GM12864 (cell line): ENCODE measurements around the gene NOBOX.

ENCODE experiments used
- DNase-seq: peaks from one replicate; pipeline ENCODE4 v3.0.0-alpha.2; 2011; ENCODE audit warnings: low read depth
- H3K4me3 ChIP-seq: 2 replicates; pipeline ENCODE4 v1.5.1; 2011; ENCODE audit warnings: mild to moderate bottlenecking, low read depth, low read length, control low read depth
- TF ChIP-seq, protein P1 (sequence below): IDR thresholded peaks from 2 replicates; pipeline ENCODE4 v1.5.1; 2011; ENCODE audit warnings: low read depth, mild to moderate bottlenecking, moderate library complexity, low read length, control low read depth, inconsistent platforms; ENCODE audit errors: missing control alignments

Gene NOBOX

DNA sequence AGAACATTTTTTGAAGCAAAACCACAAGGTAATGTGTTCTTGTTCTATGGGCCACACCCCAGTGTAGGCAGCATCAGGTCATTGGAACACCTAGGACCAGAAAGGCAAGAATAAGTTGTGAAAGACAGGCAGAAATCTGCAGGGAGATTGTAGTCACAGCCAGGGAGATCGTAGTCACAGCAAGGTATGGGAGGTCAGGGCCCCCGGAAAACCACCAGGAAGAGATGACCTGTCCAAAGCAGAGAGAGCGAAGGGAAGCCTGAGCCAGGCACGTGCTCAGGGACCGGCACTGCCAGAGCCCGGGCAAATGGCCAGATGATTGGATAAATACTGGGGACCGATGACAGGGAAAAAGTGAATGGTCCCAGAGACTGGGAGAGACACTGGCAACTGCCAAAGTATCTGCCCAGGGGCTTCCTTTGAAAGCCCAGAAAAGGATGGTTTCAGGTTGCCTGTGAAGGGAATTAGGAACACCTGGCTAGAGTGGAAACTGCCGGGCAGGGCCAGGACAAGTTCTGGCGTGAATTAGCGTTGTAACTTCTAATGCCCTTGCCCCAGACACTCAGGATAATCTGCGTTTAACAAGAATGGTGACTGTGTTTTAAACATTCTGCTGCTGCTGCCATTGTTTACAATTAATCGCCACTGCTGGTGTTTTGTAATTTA lies 3.9 kb upstream of the NOBOX start:
- H3K4me3 ChIP-seq: no peak overlapping the region
- TF ChIP-seq, protein P1, sequence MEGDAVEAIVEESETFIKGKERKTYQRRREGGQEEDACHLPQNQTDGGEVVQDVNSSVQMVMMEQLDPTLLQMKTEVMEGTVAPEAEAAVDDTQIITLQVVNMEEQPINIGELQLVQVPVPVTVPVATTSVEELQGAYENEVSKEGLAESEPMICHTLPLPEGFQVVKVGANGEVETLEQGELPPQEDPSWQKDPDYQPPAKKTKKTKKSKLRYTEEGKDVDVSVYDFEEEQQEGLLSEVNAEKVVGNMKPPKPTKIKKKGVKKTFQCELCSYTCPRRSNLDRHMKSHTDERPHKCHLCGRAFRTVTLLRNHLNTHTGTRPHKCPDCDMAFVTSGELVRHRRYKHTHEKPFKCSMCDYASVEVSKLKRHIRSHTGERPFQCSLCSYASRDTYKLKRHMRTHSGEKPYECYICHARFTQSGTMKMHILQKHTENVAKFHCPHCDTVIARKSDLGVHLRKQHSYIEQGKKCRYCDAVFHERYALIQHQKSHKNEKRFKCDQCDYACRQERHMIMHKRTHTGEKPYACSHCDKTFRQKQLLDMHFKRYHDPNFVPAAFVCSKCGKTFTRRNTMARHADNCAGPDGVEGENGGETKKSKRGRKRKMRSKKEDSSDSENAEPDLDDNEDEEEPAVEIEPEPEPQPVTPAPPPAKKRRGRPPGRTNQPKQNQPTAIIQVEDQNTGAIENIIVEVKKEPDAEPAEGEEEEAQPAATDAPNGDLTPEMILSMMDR: no peak
- no peak for DNase-seq

DNA sequence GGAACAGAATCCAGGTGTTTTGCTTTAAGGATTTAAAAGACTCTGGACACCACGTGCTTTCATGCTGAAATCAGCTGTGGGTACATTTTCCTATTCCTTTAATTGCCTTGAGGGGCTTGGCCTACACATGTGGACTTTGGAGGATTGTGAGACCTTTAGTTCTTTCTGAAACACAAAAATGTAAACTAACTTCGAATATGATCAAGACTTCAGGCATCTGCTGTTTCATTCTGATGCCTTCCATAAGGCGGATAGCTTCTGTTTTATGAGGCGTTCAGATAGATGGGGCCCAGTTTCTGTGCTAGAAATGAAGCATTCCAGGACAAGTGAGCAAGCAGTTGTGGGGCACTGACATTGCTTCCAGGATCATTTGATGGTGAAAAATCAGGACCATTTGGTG lies 1.5 kb upstream of the NOBOX start:
- TF ChIP-seq, protein P1: no peak
- DNase-seq: no peak
- no peak overlapping the region for H3K4me3 ChIP-seq

DNA sequence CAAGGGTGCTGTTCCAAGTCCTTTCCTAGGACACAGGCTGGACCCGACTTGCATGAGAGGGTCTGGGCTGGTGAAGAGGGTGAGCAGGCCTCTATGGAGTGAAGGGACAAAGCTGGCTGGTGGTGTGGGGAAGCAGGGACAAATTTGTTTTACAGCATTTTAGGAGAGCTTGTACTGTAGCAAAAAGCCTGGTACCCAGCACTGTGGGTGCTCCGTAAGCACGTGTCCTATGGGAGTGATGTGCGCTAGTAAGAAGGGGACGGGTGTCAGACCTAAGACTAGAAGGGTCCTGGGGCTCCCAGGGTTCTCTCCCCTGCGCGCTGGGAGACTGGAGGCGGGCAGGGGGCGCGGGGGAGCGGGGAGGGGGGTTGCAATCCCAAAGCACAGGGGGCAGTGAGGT lies 391 bp downstream of the NOBOX start:
- TF ChIP-seq, protein P1: no peak
- DNase-seq: no peak
- no peak overlapping the region for H3K4me3 ChIP-seq

DNA sequence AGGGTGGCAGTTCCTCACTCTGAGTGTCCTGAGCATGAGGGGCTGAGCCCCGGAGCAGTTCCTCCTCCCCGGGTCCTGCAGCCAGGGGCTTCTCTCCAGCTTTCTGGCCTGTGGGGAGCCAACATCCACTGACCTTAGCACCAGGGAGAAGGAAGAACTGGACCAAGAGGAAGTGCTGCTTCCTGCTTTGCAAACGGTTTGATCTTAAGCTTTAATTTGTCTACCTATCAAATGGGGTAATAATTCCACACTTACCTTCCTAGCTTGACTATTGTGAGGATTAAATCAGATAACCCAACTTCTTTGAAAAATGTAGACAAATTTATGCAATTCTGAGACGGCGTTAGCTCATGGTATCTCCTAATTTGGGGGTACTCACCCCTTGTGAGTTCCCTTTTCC lies 2.0 kb downstream of the NOBOX start:
- TF ChIP-seq, protein P1: no peak
- DNase-seq: no peak
- no peak overlapping the region for H3K4me3 ChIP-seq

DNA sequence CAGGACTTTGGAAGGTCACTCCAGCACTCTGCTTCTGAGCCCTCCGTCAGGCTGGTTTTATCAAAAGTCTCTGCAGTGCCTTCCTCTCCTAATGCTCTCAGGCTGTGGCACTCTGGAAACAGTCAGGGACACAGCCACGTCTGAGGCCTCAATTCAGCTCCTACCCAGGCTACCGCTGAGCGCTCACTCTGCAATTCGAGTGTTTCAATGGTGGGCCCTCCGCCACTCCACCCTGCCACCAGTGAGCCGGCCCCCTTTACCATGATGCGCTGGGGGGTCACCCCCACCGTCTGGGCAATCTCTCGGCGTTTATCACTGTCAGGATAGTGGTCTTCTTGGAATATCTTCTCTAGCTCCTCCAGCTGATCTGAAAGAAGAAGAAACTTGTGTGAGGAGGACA lies 3.5 kb downstream of the NOBOX start:
- TF ChIP-seq, protein P1: no peak
- no peak overlapping the region for H3K4me3 ChIP-seq

DNA sequence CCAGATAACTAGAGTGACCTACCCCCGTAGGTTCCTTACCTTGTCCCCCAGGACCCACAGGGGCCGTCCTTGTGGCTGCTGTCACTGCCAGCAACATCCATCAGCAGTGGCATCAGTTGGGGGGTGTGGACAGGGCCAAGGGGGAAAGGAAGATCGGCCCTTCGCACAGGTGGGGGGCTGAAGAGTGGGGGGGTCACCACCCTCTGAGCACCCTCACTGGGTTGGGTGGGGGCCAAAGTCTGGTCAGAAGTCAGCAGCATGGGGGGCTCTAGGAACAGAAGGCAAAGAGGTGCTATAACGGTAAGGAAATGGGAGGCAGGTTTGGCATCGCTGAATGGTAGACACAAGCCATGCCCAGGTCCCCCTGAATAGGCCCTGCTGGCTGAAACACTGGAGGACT lies 4.6 kb downstream of the NOBOX start:
- TF ChIP-seq, protein P1: no peak

More for the DNA sequence above, 3.5 kb downstream of the NOBOX start:
- no peak for DNase-seq

DNA sequence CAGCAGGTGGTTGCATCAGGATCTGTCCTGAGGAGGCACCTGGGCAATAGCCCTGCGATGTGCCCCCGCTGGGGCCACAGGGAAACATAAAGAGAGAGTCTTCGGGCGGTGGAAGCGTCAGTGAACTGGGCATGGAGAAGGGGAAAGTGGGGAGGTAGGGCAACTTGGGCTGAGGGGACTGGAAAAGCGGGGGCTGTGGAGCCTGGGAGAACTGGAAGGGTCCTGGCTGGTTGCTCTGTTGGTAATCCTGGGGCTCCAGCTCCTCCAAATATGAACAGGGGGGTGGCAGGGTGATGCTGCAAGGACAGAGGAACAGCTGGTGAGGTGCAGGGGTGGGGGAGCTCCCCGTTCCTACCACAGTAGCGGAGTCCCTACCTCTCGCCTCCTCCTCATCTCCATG lies 5.2 kb downstream of the NOBOX start:
- TF ChIP-seq, protein P1: no peak
- no peak for DNase-seq

More for the DNA sequence above, 4.6 kb downstream of the NOBOX start:
- DNase-seq: no peak
- no peak overlapping the region for H3K4me3 ChIP-seq

More for the DNA sequence above, 5.2 kb downstream of the NOBOX start:
- no peak overlapping the region for H3K4me3 ChIP-seq
